Fibroblast of pulmonary artery (primary cell): ENCODE measurements around the gene A3GALT2.

ENCODE experiments used
- DNase-seq: peaks from one replicate; pipeline ENCODE4 v3.0.0-alpha.2; 2010; ENCODE audit warnings: low read depth
- H3K4me3 ChIP-seq: replicated peaks from 2 replicates; pipeline ENCODE4 v1.5.1; 2011; ENCODE audit warnings: low read depth, mild to moderate bottlenecking, control low read depth, low read length, moderate library complexity
- TF ChIP-seq, protein P1 (sequence below): IDR thresholded peaks from 2 replicates; pipeline ENCODE4 v1.5.1; 2011; ENCODE audit warnings: mild to moderate bottlenecking, control low read depth, low read length, inconsistent platforms; ENCODE audit errors: missing control alignments

The A3GALT2 gene

DNA sequence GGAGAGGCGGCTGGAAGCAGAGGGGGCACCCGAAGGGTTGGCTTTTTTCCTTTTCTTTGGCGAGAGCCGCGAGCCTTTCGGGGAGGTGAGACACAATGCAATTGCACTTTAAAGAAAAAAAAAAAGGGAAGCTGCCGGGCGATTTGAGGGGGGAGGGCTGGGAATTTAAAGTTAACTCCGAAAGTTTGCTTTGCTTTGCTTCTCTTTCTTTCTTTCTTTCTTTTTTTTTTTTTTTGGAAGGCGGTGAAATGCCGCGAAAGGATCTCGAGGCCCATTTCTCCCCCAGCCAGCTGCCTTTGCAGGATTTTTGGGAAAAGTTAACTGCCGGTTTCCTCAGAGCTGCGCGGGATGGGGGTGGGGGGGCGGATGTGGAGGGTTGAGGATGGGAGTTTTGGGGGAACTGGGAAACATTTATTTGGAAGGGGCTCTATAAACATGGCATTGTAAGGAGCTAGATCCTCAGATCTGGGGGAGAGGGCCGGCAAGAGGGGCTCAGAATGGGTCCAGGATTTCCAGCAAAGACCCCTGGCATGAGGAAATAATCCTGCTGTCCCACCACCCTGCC lies 63.6 kb downstream of the A3GALT2 start:
- H3K4me3 ChIP-seq = peak overlapping the region; percentile 82
- no peak for DNase-seq
- TF ChIP-seq, protein P1, sequence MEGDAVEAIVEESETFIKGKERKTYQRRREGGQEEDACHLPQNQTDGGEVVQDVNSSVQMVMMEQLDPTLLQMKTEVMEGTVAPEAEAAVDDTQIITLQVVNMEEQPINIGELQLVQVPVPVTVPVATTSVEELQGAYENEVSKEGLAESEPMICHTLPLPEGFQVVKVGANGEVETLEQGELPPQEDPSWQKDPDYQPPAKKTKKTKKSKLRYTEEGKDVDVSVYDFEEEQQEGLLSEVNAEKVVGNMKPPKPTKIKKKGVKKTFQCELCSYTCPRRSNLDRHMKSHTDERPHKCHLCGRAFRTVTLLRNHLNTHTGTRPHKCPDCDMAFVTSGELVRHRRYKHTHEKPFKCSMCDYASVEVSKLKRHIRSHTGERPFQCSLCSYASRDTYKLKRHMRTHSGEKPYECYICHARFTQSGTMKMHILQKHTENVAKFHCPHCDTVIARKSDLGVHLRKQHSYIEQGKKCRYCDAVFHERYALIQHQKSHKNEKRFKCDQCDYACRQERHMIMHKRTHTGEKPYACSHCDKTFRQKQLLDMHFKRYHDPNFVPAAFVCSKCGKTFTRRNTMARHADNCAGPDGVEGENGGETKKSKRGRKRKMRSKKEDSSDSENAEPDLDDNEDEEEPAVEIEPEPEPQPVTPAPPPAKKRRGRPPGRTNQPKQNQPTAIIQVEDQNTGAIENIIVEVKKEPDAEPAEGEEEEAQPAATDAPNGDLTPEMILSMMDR = no peak
